NCI-H128 (cell line): ENCODE measurements around the gene ANKRD1.

ENCODE experiments used
- DNase-seq: peaks from one replicate; lab custom pipeline; 2025; ENCODE audit not compliant: unreplicated experiment; lab: John Stamatoyannopoulos, UW

The ANKRD1 gene

GRCh38 chr10:90862908-90863514, 57.9 kb downstream of the ANKRD1 start:
- DNase-seq, result no peak
